OCI-LY7 (cell line): ENCODE data around the gene NFIA.

ENCODE experiments used
- EZH2phosphoT487 ChIP-seq: fragments of 200-600 bp; sonication (generic); IDR thresholded peaks from 2 replicates; pipeline ENCODE4 v1.6.1; 2018; ENCODE audit warnings: low read depth, borderline replicate concordance, mild to moderate bottlenecking, mixed run types, antibody characterized with exemption, low read length, moderate library complexity, mixed read lengths
- TF ChIP-seq, protein P1 (sequence below): fragments of 200-600 bp; sonication (generic); conservative IDR thresholded peaks from 2 replicates; pipeline ENCODE4 v1.5.1; 2014; ENCODE audit warnings: mild to moderate bottlenecking, antibody characterized with exemption, low read length, moderate library complexity, mixed read lengths

- TF ChIP-seq, protein P1, sequence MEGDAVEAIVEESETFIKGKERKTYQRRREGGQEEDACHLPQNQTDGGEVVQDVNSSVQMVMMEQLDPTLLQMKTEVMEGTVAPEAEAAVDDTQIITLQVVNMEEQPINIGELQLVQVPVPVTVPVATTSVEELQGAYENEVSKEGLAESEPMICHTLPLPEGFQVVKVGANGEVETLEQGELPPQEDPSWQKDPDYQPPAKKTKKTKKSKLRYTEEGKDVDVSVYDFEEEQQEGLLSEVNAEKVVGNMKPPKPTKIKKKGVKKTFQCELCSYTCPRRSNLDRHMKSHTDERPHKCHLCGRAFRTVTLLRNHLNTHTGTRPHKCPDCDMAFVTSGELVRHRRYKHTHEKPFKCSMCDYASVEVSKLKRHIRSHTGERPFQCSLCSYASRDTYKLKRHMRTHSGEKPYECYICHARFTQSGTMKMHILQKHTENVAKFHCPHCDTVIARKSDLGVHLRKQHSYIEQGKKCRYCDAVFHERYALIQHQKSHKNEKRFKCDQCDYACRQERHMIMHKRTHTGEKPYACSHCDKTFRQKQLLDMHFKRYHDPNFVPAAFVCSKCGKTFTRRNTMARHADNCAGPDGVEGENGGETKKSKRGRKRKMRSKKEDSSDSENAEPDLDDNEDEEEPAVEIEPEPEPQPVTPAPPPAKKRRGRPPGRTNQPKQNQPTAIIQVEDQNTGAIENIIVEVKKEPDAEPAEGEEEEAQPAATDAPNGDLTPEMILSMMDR: no peak
- no peak for TF ChIP-seq EZH2phosphoT487
These were observed 297.3 kb downstream of the NFIA start for GRCh38 chr1:61379693-61380092.
